Esophagus muscularis mucosa (tissue), 4 donors: Measurements from ENCODE around the gene VWC2. TPM values are rescaled to one million over a fixed set of nuclear protein-coding genes. Genes with fewer than 3 reads are reported as not detected.

Source experiments
- DNase-seq: peaks from one replicate; pipeline ENCODE4 v3.0.0-alpha.2; 2017; ENCODE audit errors: extremely low spot score
- H3K27ac ChIP-seq, 4 donors: fragments of 200-600 bp; sonication (generic); replicated peaks in 1 of 4; 1 replicate in 3 of 4; 2 replicates in 1 of 4; pipeline ENCODE4 v1.5.1; 2016 to 2019; ENCODE audit warnings: mild to moderate bottlenecking in 1 of 4
- H3K27me3 ChIP-seq, 4 donors: fragments of 200-600 bp; sonication (generic); one replicate each; pipeline versions ENCODE4 v1.5.1 to v1.6.0; 2016 to 2019
- H3K36me3 ChIP-seq, 4 donors: fragments of 200-600 bp; sonication (generic); one replicate each; pipeline ENCODE4 v1.5.1; 2016 to 2019
- H3K4me1 ChIP-seq, 4 donors: fragments of 200-600 bp; sonication (generic); one replicate each; pipeline ENCODE4 v1.5.1; 2016 to 2019
- H3K4me3 ChIP-seq, 4 donors: fragments of 200-600 bp; sonication (generic); 1 replicate in 2 of 4; 2 replicates in 2 of 4; pipeline ENCODE4 v1.5.1; 2016 to 2019; ENCODE audit warnings: mild to moderate bottlenecking in 4 of 4, moderate library complexity in 1 of 4
- H3K9me3 ChIP-seq, 4 donors: fragments of 200-600 bp; sonication (generic); 1 replicate in 3 of 4; 2 replicates in 1 of 4; pipeline ENCODE4 v1.5.1; 2016 to 2019
- CTCF ChIP-seq, 3 experiments: fragments of 200-600 bp in 2 of 3; fragments of 450-650 bp in 1 of 3; sonication (generic) in 2 of 3; IDR thresholded peaks; one replicate each; pipeline ENCODE4 v1.5.1; 2017 to 2019; ENCODE audit warnings: antibody characterized with exemption in 3 of 3, mild to moderate bottlenecking in 2 of 3, moderate library complexity in 1 of 3
- EP300 ChIP-seq: sonication (generic); formaldehyde crosslinking; IDR thresholded peaks from one replicate; pipeline ENCODE4 v1.6.1; 2017; ENCODE audit warnings: antibody characterized with exemption
- POLR2A ChIP-seq: fragments of 450-650 bp; IDR thresholded peaks from one replicate; pipeline ENCODE4 v1.6.1; 2017; ENCODE audit warnings: antibody characterized with exemption, moderate library complexity, mild to moderate bottlenecking, low read depth
- POLR2AphosphoS5 ChIP-seq, 2 donors: sonication (generic); formaldehyde crosslinking; IDR thresholded peaks; one replicate each; pipeline ENCODE4 v1.6.1; 2017; ENCODE audit warnings: antibody characterized with exemption in 2 of 2
- WGBS: methylation state at CpG from one replicate; pipeline ENCODE4 v1.1.5; 2018; 5-methylcytosine and 5-hydroxymethylcytosine counted together
- intact Hi-C: fragments of 100-400 bp; cut with DNase I; formaldehyde crosslinking; loops from one replicate; pipeline ENCODE4 v1.15.1; 2023
- total RNA-seq, 4 donors: library from RNA; depleted of rRNA; stranded (reverse); fragments of >200 nt; gene quantifications; one replicate each; pipeline versions ENCODE4 v1.1.0 to v1.2.1, GENCODE V29; 2016

The VWC2 gene
- total RNA-seq, 4 donors from 2014 or later = under 0.01 to 0.17 (median 0.06) TPM; not detected in 1

GRCh38 chr7:49878627-49879026 lies 105.2 kb downstream of the VWC2 start:
- H3K27ac ChIP-seq = no peak overlapping the region
- intact Hi-C loops = no loop called here

GRCh38 chr7:49883933-49884332 lies 110.5 kb downstream of the VWC2 start:
- no peaks in the 10 kb centered on the region for H3K36me3 ChIP-seq
- no peaks in the 10 kb centered on the region for H3K9me3 ChIP-seq
- WGBS = 75% methylated on average over 1 of the region's 1 CpG
- no peaks in the 10 kb centered on the region for H3K4me1 ChIP-seq
- H3K27ac ChIP-seq = no peak overlapping the region
- no peak for DNase-seq
- H3K4me3 ChIP-seq = no peak overlapping the region
- H3K27me3 ChIP-seq = peaks cover 0 to 11% (median 0%) of the 10 kb centered on the region in 4 donors
- intact Hi-C loops = no loop called here
- TF ChIP-seq CTCF (IDR thresholded peaks at IDR 0.05) (no peak), POLR2A (no peak), EP300 (no peak), POLR2AphosphoS5 (IDR thresholded peaks at IDR 0.05) (no peak)

More at GRCh38 chr7:49878627-49879026, 105.2 kb downstream of the VWC2 start:
- DNase-seq = no peak
- H3K9me3 ChIP-seq = no peaks in the 10 kb centered on the region
- H3K4me3 ChIP-seq = no peak overlapping the region
- WGBS = 60% methylated on average over 3 of the region's 3 CpGs
- H3K4me1 ChIP-seq = no peaks in the 10 kb centered on the region
- TF ChIP-seq CTCF (IDR thresholded peaks at IDR 0.05) (no peak), POLR2A (no peak), EP300 (no peak), POLR2AphosphoS5 (IDR thresholded peaks at IDR 0.05) (no peak)
- no peaks in the 10 kb centered on the region for H3K36me3 ChIP-seq
- peaks cover 0 to 6% (median 0%) of the 10 kb centered on the region in 4 donors for H3K27me3 ChIP-seq

GRCh38 chr7:49885593-49886285 lies 112.3 kb downstream of the VWC2 start:
- DNase-seq = no peak
- Histone ChIP-seq H3K36me3 (no peaks in the 10 kb centered on the region), H3K9me3 (no peaks in the 10 kb centered on the region), H3K27me3 (peaks cover 0 to 11% (median 0%) of the 10 kb centered on the region in 4 donors), H3K4me3 (no peak overlapping the region), H3K4me1 (no peaks in the 10 kb centered on the region), H3K27ac (no peak overlapping the region)
- TF ChIP-seq EP300 (no peak), POLR2A (no peak), POLR2AphosphoS5 (IDR thresholded peaks at IDR 0.05) (no peak), CTCF (IDR thresholded peaks at IDR 0.05) (no peak)
- intact Hi-C loops = no loop called here
- WGBS = 77% methylated on average over 11 of the region's 11 CpGs

GRCh38 chr7:49892481-49892880 lies 119.0 kb downstream of the VWC2 start:
- no peak for TF ChIP-seq POLR2A
- TF ChIP-seq POLR2AphosphoS5 (IDR thresholded peaks at IDR 0.05) = no peak
- no peak overlapping the region for H3K4me3 ChIP-seq
- H3K27ac ChIP-seq = no peak overlapping the region
- no peaks in the 10 kb centered on the region for H3K9me3 ChIP-seq
- WGBS = 75% methylated on average over 2 of the region's 2 CpGs
- H3K27me3 ChIP-seq = no peaks in the 10 kb centered on the region
- intact Hi-C loops = no loop called here
- no peaks in the 10 kb centered on the region for H3K36me3 ChIP-seq
- DNase-seq = no peak
- H3K4me1 ChIP-seq = no peaks in the 10 kb centered on the region

GRCh38 chr7:49893131-49893530 lies 119.7 kb downstream of the VWC2 start:
- H3K9me3 ChIP-seq = no peaks in the 10 kb centered on the region
- 49% methylated on average over 4 of the region's 4 CpGs for WGBS
- H3K27me3 ChIP-seq = no peaks in the 10 kb centered on the region
- DNase-seq = no peak
- no peak overlapping the region for H3K4me3 ChIP-seq
- TF ChIP-seq POLR2AphosphoS5 (IDR thresholded peaks at IDR 0.05) (no peak), POLR2A (no peak), CTCF (IDR thresholded peaks at IDR 0.05) (no peak), EP300 (no peak)
- intact Hi-C loops = no loop called here
- H3K4me1 ChIP-seq = no peaks in the 10 kb centered on the region
- H3K36me3 ChIP-seq = no peaks in the 10 kb centered on the region
- no peak overlapping the region for H3K27ac ChIP-seq
